Neural cell (in vitro differentiated cells): Measurements from ENCODE around the gene ALDH2. TPM values are rescaled to one million over a fixed set of nuclear protein-coding genes. Genes with fewer than 3 reads are reported as not detected.
"Not testable (repeated sequence)": the region's sequence is repeated elsewhere in the genome, so short reads cannot be mapped to it uniquely, and the experiment has no call there.

Experiments
- H2AFZ ChIP-seq: fragments of 200-600, 300-800 bp; sonication (generic), shearing (Covaris generic); 2 replicates; pipeline ENCODE4 v1.6.0; 2014; ENCODE audit warnings: low read depth, mild to moderate bottlenecking, antibody characterized with exemption, low read length, moderate library complexity
- H3F3A ChIP-seq: fragments of 200-600 bp; shearing (Covaris generic); 2 replicates; pipeline ENCODE4 v1.6.1; 2016; ENCODE audit warnings: mild to moderate bottlenecking, moderate library complexity, mixed read lengths, antibody characterized with exemption, low read length; ENCODE audit not compliant: insufficient read depth, poor library complexity, severe bottlenecking
- H3K27ac ChIP-seq: fragments of 200-600, 300-800 bp; sonication (generic), shearing (Covaris generic); 2 replicates; pipeline ENCODE4 v1.5.1; 2014; ENCODE audit warnings: mild to moderate bottlenecking, low read length, moderate library complexity
- H3K27me3 ChIP-seq: fragments of 300-800, 200-600 bp; sonication (generic), shearing (Covaris generic); 2 replicates; pipeline ENCODE4 v1.6.0; 2014; ENCODE audit warnings: mild to moderate bottlenecking, low read depth, low read length, moderate library complexity; ENCODE audit not compliant: insufficient read depth
- H3K36me3 ChIP-seq: fragments of 300-800, 200-600 bp; sonication (generic), shearing (Covaris generic); 2 replicates; pipeline ENCODE4 v1.5.1; 2014; ENCODE audit warnings: mild to moderate bottlenecking, antibody characterized with exemption, low read length, moderate library complexity; ENCODE audit not compliant: insufficient read depth
- H3K4me2 ChIP-seq: fragments of 300-800, 200-600 bp; sonication (generic), shearing (Covaris generic); 2 replicates; pipeline ENCODE4 v1.6.0; 2014; ENCODE audit warnings: mild to moderate bottlenecking, low read length
- H3K4me3 ChIP-seq: fragments of 300-800, 200-600 bp; sonication (generic), shearing (Covaris generic); 2 replicates; pipeline ENCODE4 v1.5.1; 2014; ENCODE audit warnings: mild to moderate bottlenecking, low read length, moderate library complexity
- H3K79me2 ChIP-seq: fragments of 200-600 bp; shearing (Covaris generic); replicated peaks from 2 replicates; pipeline ENCODE4 v1.6.0; 2014; ENCODE audit warnings: mild to moderate bottlenecking, low read length, moderate library complexity; ENCODE audit not compliant: insufficient read depth
- H3K9ac ChIP-seq: fragments of 300-800, 200-600 bp; sonication (generic), shearing (Covaris generic); 2 replicates; pipeline ENCODE4 v1.6.1; 2016; ENCODE audit warnings: mild to moderate bottlenecking, low read length, mixed read lengths
- H3K9me2 ChIP-seq: fragments of 200-600 bp; shearing (Covaris generic); 2 replicates; pipeline ENCODE4 v1.6.1; 2016; ENCODE audit warnings: mild to moderate bottlenecking, low read length, mixed read lengths; ENCODE audit not compliant: insufficient read depth
- H3K9me3 ChIP-seq: fragments of 200-600, 300-800 bp; sonication (generic), shearing (Covaris generic); 2 replicates; pipeline ENCODE4 v1.6.1; 2016; ENCODE audit warnings: mild to moderate bottlenecking, mixed run types, low read length, moderate library complexity, mixed read lengths
- H4K20me1 ChIP-seq: fragments of 200-600 bp; shearing (Covaris generic); 2 replicates; pipeline ENCODE4 v1.6.1; 2016; ENCODE audit warnings: mild to moderate bottlenecking, mixed run types; ENCODE audit not compliant: insufficient read depth
- CTCF ChIP-seq: fragments of 450-650 bp; IDR thresholded peaks from 2 replicates; pipeline ENCODE4 v1.5.1; 2014; ENCODE audit warnings: antibody characterized with exemption, mild to moderate bottlenecking, moderate library complexity; ENCODE audit not compliant: poor library complexity, severe bottlenecking
- EP300 ChIP-seq: fragments of 450-650 bp; conservative IDR thresholded peaks from 2 replicates; pipeline ENCODE4 v1.6.1; 2014; ENCODE audit warnings: antibody characterized with exemption, mild to moderate bottlenecking, moderate library complexity; ENCODE audit not compliant: poor library complexity, severe bottlenecking
- EZH2 ChIP-seq: fragments of 200-600, 300-800 bp; shearing (Covaris generic), sonication (generic); IDR thresholded peaks from 2 replicates; pipeline ENCODE4 v1.6.1; 2014; ENCODE audit warnings: antibody characterized with exemption, low read length, borderline replicate concordance, mild to moderate bottlenecking; ENCODE audit not compliant: insufficient read depth, poor library complexity, severe bottlenecking
- MXI1 ChIP-seq: fragments of 450-650 bp; conservative IDR thresholded peaks from 2 replicates; pipeline ENCODE4 v1.6.1; 2014; ENCODE audit warnings: antibody characterized with exemption, mild to moderate bottlenecking; ENCODE audit not compliant: poor library complexity, severe bottlenecking
- POLR2AphosphoS5 ChIP-seq: IDR thresholded peaks from 2 replicates; pipeline ENCODE4 v1.6.1; 2012
- RAD21 ChIP-seq: fragments of 450-650 bp; conservative IDR thresholded peaks from 2 replicates; pipeline ENCODE4 v1.6.1; 2014; ENCODE audit warnings: antibody characterized with exemption, mild to moderate bottlenecking, moderate library complexity
- REST ChIP-seq: IDR thresholded peaks from 2 replicates; pipeline ENCODE4 v1.6.1; 2012; ENCODE audit warnings: borderline replicate concordance
- SMC3 ChIP-seq: fragments of 450-650 bp; conservative IDR thresholded peaks from 2 replicates; pipeline ENCODE4 v1.6.1; 2014; ENCODE audit warnings: antibody characterized with exemption, mild to moderate bottlenecking, moderate library complexity; ENCODE audit not compliant: poor library complexity
- TAF1 ChIP-seq: IDR thresholded peaks from 2 replicates; pipeline ENCODE4 v1.6.1; 2012; ENCODE audit warnings: low read depth
- polyA plus RNA-seq: library from polyadenylated mRNA; depleted of rRNA; stranded (reverse); fragments of >200 nt; gene quantifications from 2 replicates; pipeline ENCODE4 v1.2.3, GENCODE V29; 2014

The ALDH2 gene
- polyA plus RNA-seq, 1 donor from 2014 or later = 64.3 TPM

- Histone ChIP-seq H3F3A (no peaks in the 10 kb centered on the region), H3K4me2 (no peak overlapping the region), H3K36me3 (no peaks in the 10 kb centered on the region), H3K79me2 (no peaks in the 10 kb centered on the region), H3K9me3 (no peaks in the 10 kb centered on the region), H3K27me3 (no peaks in the 10 kb centered on the region), H3K9me2 (no peaks in the 10 kb centered on the region), H3K9ac (no peak overlapping the region), H3K27ac (no peak overlapping the region), H2AFZ (no peak overlapping the region), H3K4me3 (no peak overlapping the region), H4K20me1 (no peaks in the 10 kb centered on the region)
- TF ChIP-seq EZH2 (no peak), TAF1 (no peak)
Measured at GRCh38 chr12:111818340-111818739, 51.6 kb downstream of the ALDH2 start.

GRCh38 chr12:111819191-111820158, 52.7 kb downstream of the ALDH2 start:
- no peaks in the 10 kb centered on the region for H3F3A ChIP-seq
- no peak overlapping the region for H3K27ac ChIP-seq
- H3K4me3 ChIP-seq = no peak overlapping the region
- no peak overlapping the region for H2AFZ ChIP-seq
- no peaks in the 10 kb centered on the region for H3K9me2 ChIP-seq
- H3K27me3 ChIP-seq = no peaks in the 10 kb centered on the region
- TF ChIP-seq EZH2 = no peak
- no peak for TF ChIP-seq MXI1
- TF ChIP-seq EP300 = no peak
- TF ChIP-seq CTCF = no peak
- no peak for TF ChIP-seq TAF1
- TF ChIP-seq REST = no peak
- no peak for TF ChIP-seq POLR2AphosphoS5
- TF ChIP-seq SMC3 = no peak
- TF ChIP-seq RAD21 = no peak
- no peak overlapping the region for H3K4me2 ChIP-seq
- no peaks in the 10 kb centered on the region for H3K36me3 ChIP-seq
- no peaks in the 10 kb centered on the region for H3K9me3 ChIP-seq
- H4K20me1 ChIP-seq = no peaks in the 10 kb centered on the region
- H3K79me2 ChIP-seq = no peaks in the 10 kb centered on the region
- H3K9ac ChIP-seq = no peak overlapping the region

- H3F3A ChIP-seq, H3K27ac ChIP-seq: not testable (repeated sequence)
Measured at GRCh38 chr12:111820828-111821227, 54.1 kb downstream of the ALDH2 start.

More at GRCh38 chr12:111820828-111821227, 54.1 kb downstream of the ALDH2 start:
- H3K4me2 ChIP-seq, H3K36me3 ChIP-seq, H3K9ac ChIP-seq, H4K20me1 ChIP-seq, H3K27me3 ChIP-seq, H2AFZ ChIP-seq, H3K9me3 ChIP-seq, H3K79me2 ChIP-seq, H3K4me3 ChIP-seq, H3K9me2 ChIP-seq: not testable (repeated sequence)
